Choroid plexus epithelial cell (primary cell): ENCODE results near the gene COL19A1.

Source experiments
- DNase-seq: peaks from one replicate; pipeline ENCODE4 v3.0.0-alpha.2; 2010; ENCODE audit warnings: low read depth
- H3K4me3 ChIP-seq: 2 replicates; pipeline ENCODE4 v1.5.1; 2011; ENCODE audit warnings: low read depth, mild to moderate bottlenecking, control low read depth, low read length, moderate library complexity
- TF ChIP-seq, protein P1 (sequence below): conservative IDR thresholded peaks from 2 replicates; pipeline ENCODE4 v1.5.1; 2011; ENCODE audit warnings: low read depth, mild to moderate bottlenecking, control low read depth, inconsistent platforms, low read length, moderate library complexity

The COL19A1 gene

DNA sequence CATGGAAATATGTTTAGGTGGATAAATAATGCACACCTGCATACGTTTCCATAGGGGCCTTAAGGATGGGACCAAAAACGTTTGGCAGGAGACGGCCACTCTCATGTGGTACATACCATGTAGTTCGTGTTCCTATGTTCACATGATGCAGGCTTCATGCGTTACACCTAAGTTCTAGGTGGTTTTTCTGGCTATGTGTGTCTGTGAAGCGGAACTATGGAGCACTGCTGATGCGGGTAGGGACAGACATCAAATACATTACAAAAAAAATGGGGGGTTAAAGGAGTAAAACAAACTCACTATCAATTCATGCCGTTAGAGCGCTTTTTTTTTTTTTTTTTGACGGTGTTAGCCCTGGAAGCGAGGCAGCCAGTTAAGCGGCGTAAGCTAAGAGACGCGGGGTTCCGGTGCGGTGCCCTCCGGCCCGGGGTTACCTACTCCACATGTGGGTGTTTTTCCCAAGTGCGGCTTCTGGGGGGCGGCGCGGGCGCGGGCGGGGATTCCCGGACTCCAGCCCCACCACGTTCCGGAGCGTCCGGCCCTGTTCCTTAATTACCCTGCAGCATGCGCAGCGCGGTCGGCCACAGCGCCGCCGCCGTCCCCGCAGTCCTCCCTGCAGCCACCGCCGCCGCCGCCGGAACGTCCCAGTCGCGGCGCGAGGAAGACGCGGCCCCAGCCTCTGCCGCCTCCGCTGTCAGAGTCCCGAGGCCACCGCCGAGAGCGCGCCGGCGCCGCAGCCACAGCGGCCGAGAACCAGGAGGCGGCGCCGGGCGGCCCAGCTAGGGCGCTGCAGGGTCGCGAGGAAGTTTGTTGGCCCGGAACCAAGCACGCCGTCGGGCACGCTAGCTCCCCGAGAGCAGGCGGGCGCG is 648 bp downstream of the COL19A1 start:
- peak overlapping the region; percentile 63 for H3K4me3 ChIP-seq
- peak; percentile 16 for DNase-seq

DNA sequence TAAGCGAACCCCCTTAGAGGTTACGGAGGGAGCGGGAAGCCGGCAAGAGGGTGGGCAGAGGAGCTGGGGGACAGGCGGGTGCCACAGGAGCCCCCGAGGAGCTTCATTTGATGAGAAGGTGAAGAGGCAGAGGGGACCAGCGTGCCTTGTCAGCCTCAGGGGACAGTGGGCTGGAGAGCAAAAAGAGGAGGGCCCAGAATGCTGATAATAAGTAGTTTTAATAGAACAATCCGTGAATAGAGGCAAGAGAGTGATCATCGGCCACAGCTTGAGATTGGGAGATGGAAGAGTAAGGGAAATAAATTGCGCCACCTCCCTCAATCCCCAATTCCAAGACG is 1.3 kb downstream of the COL19A1 start:
- H3K4me3 ChIP-seq, result peak overlapping the region; percentile 63
- TF ChIP-seq, protein P1, sequence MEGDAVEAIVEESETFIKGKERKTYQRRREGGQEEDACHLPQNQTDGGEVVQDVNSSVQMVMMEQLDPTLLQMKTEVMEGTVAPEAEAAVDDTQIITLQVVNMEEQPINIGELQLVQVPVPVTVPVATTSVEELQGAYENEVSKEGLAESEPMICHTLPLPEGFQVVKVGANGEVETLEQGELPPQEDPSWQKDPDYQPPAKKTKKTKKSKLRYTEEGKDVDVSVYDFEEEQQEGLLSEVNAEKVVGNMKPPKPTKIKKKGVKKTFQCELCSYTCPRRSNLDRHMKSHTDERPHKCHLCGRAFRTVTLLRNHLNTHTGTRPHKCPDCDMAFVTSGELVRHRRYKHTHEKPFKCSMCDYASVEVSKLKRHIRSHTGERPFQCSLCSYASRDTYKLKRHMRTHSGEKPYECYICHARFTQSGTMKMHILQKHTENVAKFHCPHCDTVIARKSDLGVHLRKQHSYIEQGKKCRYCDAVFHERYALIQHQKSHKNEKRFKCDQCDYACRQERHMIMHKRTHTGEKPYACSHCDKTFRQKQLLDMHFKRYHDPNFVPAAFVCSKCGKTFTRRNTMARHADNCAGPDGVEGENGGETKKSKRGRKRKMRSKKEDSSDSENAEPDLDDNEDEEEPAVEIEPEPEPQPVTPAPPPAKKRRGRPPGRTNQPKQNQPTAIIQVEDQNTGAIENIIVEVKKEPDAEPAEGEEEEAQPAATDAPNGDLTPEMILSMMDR, result no peak
- DNase-seq, result no peak

More for the DNA sequence above, 648 bp downstream of the COL19A1 start:
- TF ChIP-seq, protein P1, result no peak

DNA sequence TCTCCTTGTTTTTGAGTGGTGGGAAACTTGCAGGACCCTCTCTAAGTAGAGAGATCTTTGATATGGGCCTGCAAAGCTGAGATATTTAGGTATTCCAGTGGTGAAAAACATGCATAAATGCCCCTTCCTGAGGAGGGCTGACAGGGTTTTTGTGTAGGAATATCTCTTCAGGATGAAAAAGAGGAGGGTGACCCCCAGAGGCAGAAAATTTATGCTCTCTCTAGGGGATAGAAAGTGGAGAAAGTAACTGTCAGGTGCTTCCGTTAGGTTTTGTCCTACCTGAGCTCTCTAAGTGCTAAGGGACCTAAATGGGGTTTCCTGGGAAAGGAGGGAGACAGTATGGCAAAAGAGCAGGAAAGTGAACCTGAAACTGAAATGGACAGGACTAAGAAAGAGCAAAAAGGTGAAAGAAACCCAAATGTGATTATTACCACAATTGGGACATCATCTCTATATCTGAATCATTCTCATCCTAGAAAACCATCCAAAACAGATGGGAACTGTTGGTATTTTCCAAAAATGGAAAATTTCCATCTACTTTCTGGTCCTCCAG is 2.0 kb downstream of the COL19A1 start:
- DNase-seq, result no peak
- H3K4me3 ChIP-seq, result no peak overlapping the region
- TF ChIP-seq, protein P1, result no peak

DNA sequence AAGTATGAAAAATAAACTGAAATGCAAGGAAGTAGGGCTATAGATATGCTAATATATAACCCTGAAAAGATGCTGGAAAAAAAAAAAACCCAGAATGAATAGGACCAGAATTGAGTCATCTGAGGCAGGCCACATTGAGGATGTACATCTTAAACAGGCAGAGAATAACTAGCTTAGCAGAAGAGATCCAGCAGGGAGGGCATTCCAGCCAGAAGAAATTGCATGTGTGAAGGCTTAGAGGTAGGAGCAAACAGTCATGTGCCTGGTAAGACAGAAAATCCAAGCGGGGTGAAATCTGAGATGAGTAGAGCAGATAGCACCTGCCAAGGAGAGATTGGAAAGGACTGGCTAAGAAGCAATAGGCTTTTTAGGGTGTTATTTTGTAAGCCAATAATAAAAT is 2.6 kb downstream of the COL19A1 start:
- H3K4me3 ChIP-seq, result no peak overlapping the region
- DNase-seq, result no peak
- TF ChIP-seq, protein P1, result no peak

DNA sequence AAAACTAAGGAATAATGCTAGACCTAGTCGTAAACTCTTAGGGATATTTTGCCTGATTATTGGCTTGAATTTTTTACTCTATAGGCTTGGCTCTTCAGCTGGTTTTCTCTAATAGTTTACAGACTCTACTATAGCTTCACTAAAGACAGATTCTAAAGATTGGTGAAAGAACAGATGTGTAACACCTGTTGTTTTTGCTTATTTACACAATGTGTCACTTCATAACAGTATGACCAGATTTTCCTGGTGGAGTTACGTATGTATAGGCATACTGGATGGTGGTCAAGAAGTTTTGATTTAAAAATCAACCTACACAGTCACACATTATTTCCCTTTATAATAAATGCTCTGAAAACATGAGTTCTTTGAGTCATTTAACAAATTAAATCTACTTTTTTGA is 4.8 kb downstream of the COL19A1 start:
- DNase-seq, result no peak
- TF ChIP-seq, protein P1, result no peak
- no peak overlapping the region for H3K4me3 ChIP-seq

DNA sequence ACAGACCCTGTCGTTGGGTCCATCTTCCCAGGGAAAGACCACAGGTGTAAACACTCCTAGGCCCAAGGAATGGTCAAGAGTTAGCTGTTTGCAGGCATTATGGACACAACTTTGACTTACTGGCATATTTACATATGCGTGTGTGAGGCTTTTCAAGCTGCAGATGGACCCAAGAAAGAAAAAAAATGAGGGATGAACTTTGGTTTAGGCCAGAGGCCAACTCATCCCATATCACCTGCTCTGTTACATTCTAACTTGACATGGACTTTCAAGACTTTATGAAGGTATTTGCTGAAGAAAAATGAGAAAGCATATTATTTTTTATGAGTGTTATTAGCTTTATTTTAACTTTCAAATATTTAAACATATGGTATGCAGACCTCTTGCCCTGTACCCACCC is 6.9 kb downstream of the COL19A1 start:
- TF ChIP-seq, protein P1, result no peak
- no peak overlapping the region for H3K4me3 ChIP-seq
- no peak for DNase-seq

DNA sequence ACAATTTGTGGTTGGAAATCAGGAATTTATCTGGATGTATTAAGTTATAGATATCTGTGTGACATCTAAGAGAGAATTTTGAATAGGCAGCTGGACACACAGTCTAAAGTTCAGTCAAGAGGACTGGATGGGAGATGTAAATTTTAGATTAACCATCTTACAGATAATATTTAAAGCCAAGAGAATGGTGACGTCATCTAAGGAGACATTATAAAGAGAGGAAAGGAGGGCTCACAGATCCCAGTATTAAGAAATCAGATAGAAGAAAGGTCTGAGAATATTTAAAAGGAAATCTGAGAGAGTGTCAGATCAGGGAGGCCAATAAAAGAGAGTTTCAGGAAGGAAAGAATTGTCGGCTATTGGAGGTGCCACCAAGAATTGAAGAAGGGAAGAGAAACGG is 9.4 kb downstream of the COL19A1 start:
- TF ChIP-seq, protein P1, result no peak
- DNase-seq, result no peak
- H3K4me3 ChIP-seq, result no peak overlapping the region
